Osteoblast (primary cell): ENCODE data around the gene ACTL9. TPM values are rescaled to one million over a fixed set of nuclear protein-coding genes. Genes with fewer than 3 reads are reported as not detected.
"Not testable (repeated sequence)": the region's sequence is repeated elsewhere in the genome, so short reads cannot be mapped to it uniquely, and the experiment has no call there.

Experiments used
- DNase-seq: peaks from one replicate; pipeline ENCODE4 v3.0.0; 2011; ENCODE audit warnings: low spot score, mixed read lengths; ENCODE audit not compliant: insufficient read length; ENCODE audit errors: missing footprints
- H2AFZ ChIP-seq: 2 replicates; pipeline ENCODE4 v1.6.0; 2011; ENCODE audit warnings: mild to moderate bottlenecking, low read length
- H3K27ac ChIP-seq: 2 replicates; pipeline ENCODE4 v1.5.1; 2011; ENCODE audit warnings: mild to moderate bottlenecking, low read depth, low read length, moderate library complexity
- H3K27me3 ChIP-seq: 2 replicates; pipeline ENCODE4 v1.6.0; 2012; ENCODE audit warnings: mild to moderate bottlenecking, control low read depth, inconsistent platforms, low read length, moderate library complexity; ENCODE audit not compliant: insufficient read depth
- H3K36me3 ChIP-seq: 2 replicates; pipeline ENCODE4 v1.5.1; 2011; ENCODE audit warnings: mild to moderate bottlenecking, low read length, control low read depth, moderate library complexity; ENCODE audit not compliant: insufficient read depth
- H3K4me1 ChIP-seq: 2 replicates; pipeline ENCODE4 v1.5.1; 2011; ENCODE audit warnings: mild to moderate bottlenecking, low read length, control low read depth, moderate library complexity; ENCODE audit not compliant: insufficient read depth
- H3K4me2 ChIP-seq: 2 replicates; pipeline ENCODE4 v1.6.0; 2011; ENCODE audit warnings: mild to moderate bottlenecking, low read length; ENCODE audit not compliant: insufficient read depth
- H3K4me3 ChIP-seq: fragments of 200-600 bp; sonication (generic); 3 replicates; pipeline ENCODE4 v1.5.1; 2012; ENCODE audit warnings: mild to moderate bottlenecking, low read length, inconsistent platforms; ENCODE audit not compliant: insufficient read depth
- H3K79me2 ChIP-seq: 2 replicates; pipeline ENCODE4 v1.6.0; 2012; ENCODE audit warnings: mild to moderate bottlenecking, low read length, control low read depth, inconsistent platforms; ENCODE audit not compliant: insufficient read depth
- H3K9me3 ChIP-seq: 2 replicates; pipeline ENCODE4 v1.5.1; 2011; ENCODE audit warnings: low read depth, low read length, control low read depth
- H4K20me1 ChIP-seq: 2 replicates; pipeline ENCODE4 v1.6.0; 2012; ENCODE audit warnings: mild to moderate bottlenecking, low read length, control low read depth; ENCODE audit not compliant: insufficient read depth
- CTCF ChIP-seq: IDR thresholded peaks from 2 replicates; pipeline ENCODE4 v1.5.1; 2011; ENCODE audit warnings: mild to moderate bottlenecking, low read depth, low read length, moderate library complexity; ENCODE audit errors: extremely low read depth
- total RNA-seq: library from RNA; depleted of rRNA; stranded (reverse); fragments of >200 nt; gene quantifications from 2 replicates; pipeline ENCODE4 v1.2.3, GENCODE V29; 2012

ACTL9 gene
- not detected in 2 replicates for total RNA-seq

GRCh38 chr19:8698433-8699063, at the start of gene ACTL9:
Gene ACTL9 (minus strand): TSS chr19:8698795. CDS start chr19:8698701, 94 bp downstream.
- no peak within 1 kb of the TSS for H2AFZ ChIP-seq
- peak; percentile 53 for DNase-seq
- H3K9me3 ChIP-seq = no peaks in the 10 kb centered on the region
- no peaks in the 10 kb centered on the region for H3K36me3 ChIP-seq
- H3K4me2 ChIP-seq = no peak within 1 kb of the TSS
- H3K4me3 ChIP-seq = no peak within 1 kb of the TSS
- H4K20me1 ChIP-seq = no peaks in the 10 kb centered on the region
- no peaks in the 10 kb centered on the region for H3K27me3 ChIP-seq
- no peak within 1 kb of the TSS for H3K27ac ChIP-seq
- no peak for TF ChIP-seq CTCF
- no peaks in the 10 kb centered on the region for H3K79me2 ChIP-seq
- H3K4me1 ChIP-seq = no peaks in the 10 kb centered on the region

- not testable (repeated sequence) for H3K36me3 ChIP-seq, H3K27me3 ChIP-seq, H3K27ac ChIP-seq, H3K79me2 ChIP-seq, H2AFZ ChIP-seq, H3K4me1 ChIP-seq, H3K4me3 ChIP-seq, DNase-seq, H3K9me3 ChIP-seq, H4K20me1 ChIP-seq, H3K4me2 ChIP-seq
Measured at GRCh38 chr19:8739291-8740065, 40.9 kb upstream of the ACTL9 start.

GRCh38 chr19:8738377-8738776, 39.8 kb upstream of the ACTL9 start:
- Histone ChIP-seq H3K27me3 (no peaks in the 10 kb centered on the region), H3K27ac (no peak overlapping the region), H3K4me3 (no peak overlapping the region), H3K79me2 (no peaks in the 10 kb centered on the region), H3K36me3 (no peaks in the 10 kb centered on the region), H3K9me3 (no peaks in the 10 kb centered on the region), H4K20me1 (no peaks in the 10 kb centered on the region), H3K4me1 (no peaks in the 10 kb centered on the region), H3K4me2 (no peak overlapping the region), H2AFZ (no peak overlapping the region)
- no peak for TF ChIP-seq CTCF
- DNase-seq = no peak

GRCh38 chr19:8731428-8732169, 33.0 kb upstream of the ACTL9 start:
- Histone ChIP-seq H3K36me3 (no peaks in the 10 kb centered on the region), H3K4me1 (no peaks in the 10 kb centered on the region), H3K27ac (no peak overlapping the region), H2AFZ (no peak overlapping the region), H3K79me2 (no peaks in the 10 kb centered on the region), H4K20me1 (no peaks in the 10 kb centered on the region), H3K4me3 (no peak overlapping the region), H3K9me3 (peaks cover 4% of the 10 kb centered on the region), H3K4me2 (no peak overlapping the region), H3K27me3 (no peaks in the 10 kb centered on the region)
- DNase-seq = no peak
- TF ChIP-seq CTCF = no peak
